GM06990 (cell line): ENCODE measurements around the gene RAB4A.

Experiments used
- DNase-seq: peaks from one replicate; pipeline ENCODE4 v3.0.0-alpha.2; 2011; ENCODE audit not compliant: insufficient read length; ENCODE audit errors: extremely low read depth
- H3K27me3 ChIP-seq: replicated peaks from 2 replicates; pipeline ENCODE4 v1.6.0; 2011; ENCODE audit warnings: low read length; ENCODE audit not compliant: control insufficient read depth, insufficient read depth
- H3K36me3 ChIP-seq: 2 replicates; pipeline ENCODE4 v1.5.1; 2011; ENCODE audit warnings: low read length; ENCODE audit not compliant: control insufficient read depth, insufficient read depth
- H3K4me3 ChIP-seq: replicated peaks from 2 replicates; pipeline ENCODE4 v1.5.1; 2011; ENCODE audit warnings: low read depth, mild to moderate bottlenecking, control low read depth, low read length
- TF ChIP-seq, protein P1 (sequence below): IDR thresholded peaks from 2 replicates; pipeline ENCODE4 v1.5.1; 2011; ENCODE audit warnings: low read length, control low read depth, mild to moderate bottlenecking, inconsistent platforms; ENCODE audit not compliant: insufficient read depth, poor library complexity, severe bottlenecking

RAB4A gene

DNA sequence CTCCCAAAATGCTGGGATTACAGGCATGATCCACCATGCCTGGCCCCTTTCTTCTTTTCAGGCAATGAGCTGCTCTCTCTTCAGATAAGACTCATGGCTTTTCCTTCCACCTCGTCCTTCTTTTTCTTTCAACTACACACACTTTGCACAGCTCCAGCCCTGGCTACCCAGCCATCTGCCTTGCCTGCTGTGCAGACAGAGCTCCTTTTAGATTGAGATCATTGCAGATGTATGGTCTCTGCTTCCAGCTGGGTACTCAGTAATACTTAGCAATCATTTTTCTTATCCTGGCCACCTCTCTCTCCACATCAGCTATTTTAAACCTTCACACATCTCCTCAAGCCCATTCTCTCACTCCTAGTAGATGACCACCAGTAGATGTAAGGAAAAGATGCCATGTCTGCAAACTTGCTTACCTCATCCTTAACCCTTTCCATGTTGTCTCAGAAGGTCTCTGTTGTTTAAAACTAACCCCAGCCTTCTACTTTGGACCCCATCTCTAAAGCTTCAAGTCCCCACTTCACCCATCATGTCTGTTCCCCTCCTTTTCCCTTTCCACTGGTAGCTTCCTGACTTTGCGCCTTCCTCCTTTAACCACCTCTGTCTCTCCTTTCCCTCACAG, 7.3 kb downstream of the RAB4A start:
- no peak for DNase-seq
- H3K4me3 ChIP-seq, result no peak overlapping the region
- TF ChIP-seq, protein P1, sequence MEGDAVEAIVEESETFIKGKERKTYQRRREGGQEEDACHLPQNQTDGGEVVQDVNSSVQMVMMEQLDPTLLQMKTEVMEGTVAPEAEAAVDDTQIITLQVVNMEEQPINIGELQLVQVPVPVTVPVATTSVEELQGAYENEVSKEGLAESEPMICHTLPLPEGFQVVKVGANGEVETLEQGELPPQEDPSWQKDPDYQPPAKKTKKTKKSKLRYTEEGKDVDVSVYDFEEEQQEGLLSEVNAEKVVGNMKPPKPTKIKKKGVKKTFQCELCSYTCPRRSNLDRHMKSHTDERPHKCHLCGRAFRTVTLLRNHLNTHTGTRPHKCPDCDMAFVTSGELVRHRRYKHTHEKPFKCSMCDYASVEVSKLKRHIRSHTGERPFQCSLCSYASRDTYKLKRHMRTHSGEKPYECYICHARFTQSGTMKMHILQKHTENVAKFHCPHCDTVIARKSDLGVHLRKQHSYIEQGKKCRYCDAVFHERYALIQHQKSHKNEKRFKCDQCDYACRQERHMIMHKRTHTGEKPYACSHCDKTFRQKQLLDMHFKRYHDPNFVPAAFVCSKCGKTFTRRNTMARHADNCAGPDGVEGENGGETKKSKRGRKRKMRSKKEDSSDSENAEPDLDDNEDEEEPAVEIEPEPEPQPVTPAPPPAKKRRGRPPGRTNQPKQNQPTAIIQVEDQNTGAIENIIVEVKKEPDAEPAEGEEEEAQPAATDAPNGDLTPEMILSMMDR, result no peak
- H3K36me3 ChIP-seq, result no peaks in the 10 kb centered on the region
- no peaks in the 10 kb centered on the region for H3K27me3 ChIP-seq

DNA sequence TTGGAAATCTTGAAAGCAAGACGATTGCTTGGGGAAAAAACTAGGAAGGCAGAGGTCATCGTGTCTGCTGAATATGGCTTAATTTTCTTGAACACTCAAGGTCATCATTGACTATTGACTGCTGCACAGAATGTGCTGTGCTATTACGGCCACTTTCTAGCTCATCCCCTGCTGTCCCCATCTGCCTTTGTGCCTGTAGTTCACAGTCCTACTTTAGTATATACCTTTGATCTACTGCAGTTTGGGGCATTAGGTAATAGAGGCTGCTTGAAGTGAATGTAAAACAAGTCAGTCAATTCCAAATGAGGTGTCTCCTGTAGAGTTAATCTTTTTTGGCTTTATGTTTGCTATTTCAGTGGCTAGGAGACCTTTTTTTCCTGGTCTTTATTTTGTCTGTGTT, 8.3 kb downstream of the RAB4A start:
- no peak for DNase-seq
- TF ChIP-seq, protein P1, result no peak
- H3K4me3 ChIP-seq, result no peak overlapping the region
- H3K27me3 ChIP-seq, result no peaks in the 10 kb centered on the region
- H3K36me3 ChIP-seq, result no peaks in the 10 kb centered on the region

DNA sequence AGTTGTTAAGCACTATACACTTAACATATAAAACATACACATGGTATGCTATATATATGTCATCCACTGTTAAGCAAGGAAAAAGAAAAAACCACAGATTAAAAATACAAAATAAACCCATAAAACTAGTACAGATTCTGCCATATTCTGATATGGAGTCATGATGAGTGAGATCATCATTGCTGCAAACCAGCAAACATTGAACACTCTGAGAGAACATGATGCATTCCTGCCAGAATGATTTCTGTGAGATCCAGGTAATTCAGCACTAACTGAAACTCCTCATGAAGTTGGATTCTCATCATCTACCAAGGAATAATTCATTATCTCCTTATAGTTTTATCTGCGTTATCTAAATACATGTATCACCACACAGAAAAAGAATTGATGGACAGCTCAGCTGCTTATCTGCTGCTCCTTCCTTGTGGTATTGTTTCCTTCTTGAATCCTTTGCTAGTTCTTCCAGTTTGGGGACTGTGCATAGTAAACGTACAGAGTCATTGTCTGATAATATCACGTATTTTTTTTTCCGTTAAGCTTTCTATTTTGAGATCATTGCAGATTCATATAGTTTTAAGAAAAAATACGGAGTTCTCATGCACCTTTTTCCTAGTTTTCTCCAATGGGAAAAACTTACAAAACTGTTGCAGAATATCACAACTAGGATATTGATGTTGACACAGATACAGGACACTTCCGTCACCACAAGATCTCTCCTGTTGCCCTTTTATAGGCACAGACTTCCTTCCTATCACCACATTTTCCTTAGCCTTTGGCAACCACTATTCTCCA, 9.3 kb downstream of the RAB4A start:
- TF ChIP-seq, protein P1, result no peak
- Histone ChIP-seq H3K36me3 (no peaks in the 10 kb centered on the region), H3K27me3 (no peaks in the 10 kb centered on the region), H3K4me3 (no peak overlapping the region)
- no peak for DNase-seq

DNA sequence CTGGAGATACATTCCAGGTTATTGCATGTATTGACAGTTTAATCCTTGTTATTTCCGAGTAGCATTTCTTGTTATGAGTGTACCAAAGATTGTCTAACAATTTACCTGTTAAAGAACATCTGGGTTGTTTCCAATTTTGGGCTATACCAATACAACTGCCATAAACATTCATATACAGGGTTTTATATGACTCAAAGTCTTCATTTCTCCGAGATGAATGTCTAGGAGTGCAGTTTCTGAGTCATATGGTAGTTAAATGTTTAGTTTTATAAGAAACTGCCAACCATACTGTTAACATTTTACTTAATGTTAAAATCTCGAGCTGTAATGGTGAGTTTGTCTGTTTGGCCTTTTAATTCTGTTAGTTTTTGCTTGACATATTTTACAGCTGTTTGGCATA, 10.0 kb downstream of the RAB4A start:
- TF ChIP-seq, protein P1, result no peak
- peak; percentile 30 for DNase-seq
- H3K36me3 ChIP-seq, result no peaks in the 10 kb centered on the region
- no peak overlapping the region for H3K4me3 ChIP-seq
- no peaks in the 10 kb centered on the region for H3K27me3 ChIP-seq

DNA sequence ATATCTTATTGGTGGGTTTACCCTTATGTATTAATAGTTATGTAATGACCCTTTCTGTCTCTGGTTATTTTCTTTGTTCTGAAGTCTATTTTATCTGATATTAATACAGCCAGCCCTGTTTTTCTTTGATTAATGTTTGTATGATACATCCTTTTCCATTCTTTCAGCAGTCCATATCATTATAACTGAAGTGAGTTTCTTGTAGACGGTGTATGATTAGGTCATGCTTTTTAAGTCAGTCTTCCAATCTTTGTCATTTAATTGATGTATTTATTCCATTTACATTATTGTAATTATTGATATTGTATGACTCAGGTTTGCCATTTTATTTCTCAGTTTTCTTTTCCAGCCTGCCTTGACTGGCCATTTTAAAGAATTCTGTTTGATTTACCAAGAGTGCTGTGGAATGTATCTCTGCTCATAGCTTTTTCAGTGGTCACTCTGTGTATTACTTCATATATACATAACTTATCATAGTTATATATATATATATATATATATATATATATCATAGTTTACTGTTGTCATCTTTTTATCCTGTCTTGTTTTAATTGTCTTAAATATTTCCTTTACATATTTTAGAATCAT, 10.5 kb downstream of the RAB4A start:
- Histone ChIP-seq H3K4me3 (no peak overlapping the region), H3K27me3 (no peaks in the 10 kb centered on the region), H3K36me3 (no peaks in the 10 kb centered on the region)
- DNase-seq, result no peak
- TF ChIP-seq, protein P1, result no peak
